Type B pancreatic cell (in vitro differentiated cells): ENCODE results near the gene NLGN1. TPM values are rescaled to one million over a fixed set of nuclear protein-coding genes. Genes with fewer than 3 reads are reported as not detected.

Experiments
- DNase-seq: peaks from one replicate; pipeline ENCODE4 v3.0.0; 2021; ENCODE audit warnings: mixed read lengths; ENCODE audit not compliant: unreplicated experiment; ENCODE audit errors: extremely low spot score
- H3K27ac Mint-ChIP-seq: 2 replicates; pipeline ENCODE4 v1.8.0; 2021; ENCODE audit warnings: mild to moderate bottlenecking, mixed read lengths
- H3K27me3 Mint-ChIP-seq: 2 replicates; pipeline ENCODE4 v1.8.0; 2021; ENCODE audit warnings: mixed read lengths
- H3K36me3 Mint-ChIP-seq: 2 replicates; pipeline ENCODE4 v1.8.0; 2021; ENCODE audit warnings: mixed read lengths
- H3K4me1 Mint-ChIP-seq: one replicate; pipeline ENCODE4 v1.8.0; 2021; ENCODE audit warnings: mixed read lengths; ENCODE audit not compliant: unreplicated experiment
- H3K4me3 Mint-ChIP-seq: 2 replicates; pipeline ENCODE4 v1.8.0; 2021; ENCODE audit warnings: mild to moderate bottlenecking, mixed read lengths
- H3K9me3 Mint-ChIP-seq: 2 replicates; pipeline ENCODE4 v1.8.0; 2021; ENCODE audit warnings: mixed read lengths
- CTCF ChIP-seq: fragments of 200-600 bp; sonication (generic); conservative IDR thresholded peaks from 2 replicates; pipeline ENCODE4 v1.5.0; 2021; ENCODE audit warnings: antibody characterized with exemption, mild to moderate bottlenecking
- total RNA-seq: library from RNA; stranded (reverse); gene quantifications from 2 replicates; pipeline ENCODE4 v1.2.1, GENCODE V29; 2021; ENCODE audit warnings: low replicate concordance

NLGN1 gene
- total RNA-seq, 1 donor from 2014 or later = 12.6 TPM

- Mint-ChIP-seq H3K9me3 (no peaks in the 10 kb centered on the region), H3K27ac (no peak overlapping the region), H3K4me1 (peaks cover 16% of the 10 kb centered on the region), H3K27me3 (peaks cover 40% of the 10 kb centered on the region), H3K4me3 (no peak overlapping the region), H3K36me3 (no peaks in the 10 kb centered on the region)
- TF ChIP-seq CTCF = no peak
- DNase-seq = no peak
These were observed 3.8 kb downstream of the NLGN1 start for GRCh38 chr3:173401369-173401768.

- Mint-ChIP-seq H3K36me3 (no peaks in the 10 kb centered on the region), H3K9me3 (no peaks in the 10 kb centered on the region), H3K27ac (no peak overlapping the region), H3K4me1 (peaks cover 12% of the 10 kb centered on the region), H3K27me3 (peaks cover 30% of the 10 kb centered on the region), H3K4me3 (no peak overlapping the region)
- no peak for TF ChIP-seq CTCF
- no peak for DNase-seq
These were observed 5.1 kb downstream of the NLGN1 start for GRCh38 chr3:173402656-173403055.

- TF ChIP-seq CTCF = no peak
- DNase-seq = no peak
- H3K27ac Mint-ChIP-seq = no peak overlapping the region
- no peaks in the 10 kb centered on the region for H3K9me3 Mint-ChIP-seq
- H3K4me3 Mint-ChIP-seq = no peak overlapping the region
- peaks cover 6% of the 10 kb centered on the region for H3K4me1 Mint-ChIP-seq
- no peaks in the 10 kb centered on the region for H3K36me3 Mint-ChIP-seq
- H3K27me3 Mint-ChIP-seq = peaks cover 22% of the 10 kb centered on the region
These were observed 5.8 kb downstream of the NLGN1 start for GRCh38 chr3:173403376-173403775.

- H3K27me3 Mint-ChIP-seq = peaks cover 17% of the 10 kb centered on the region
- H3K4me3 Mint-ChIP-seq = no peak overlapping the region
- H3K27ac Mint-ChIP-seq = no peak overlapping the region
- H3K36me3 Mint-ChIP-seq = no peaks in the 10 kb centered on the region
- no peak for DNase-seq
- H3K4me1 Mint-ChIP-seq = peaks cover 3% of the 10 kb centered on the region
- no peak for TF ChIP-seq CTCF
- no peaks in the 10 kb centered on the region for H3K9me3 Mint-ChIP-seq
These were observed 6.6 kb downstream of the NLGN1 start for GRCh38 chr3:173404156-173404555.

- H3K9me3 Mint-ChIP-seq = no peaks in the 10 kb centered on the region
- no peak overlapping the region for H3K4me3 Mint-ChIP-seq
- no peaks in the 10 kb centered on the region for H3K27me3 Mint-ChIP-seq
- H3K27ac Mint-ChIP-seq = no peak overlapping the region
- H3K4me1 Mint-ChIP-seq = peaks cover 18% of the 10 kb centered on the region
- TF ChIP-seq CTCF = no peak
- no peak for DNase-seq
- no peaks in the 10 kb centered on the region for H3K36me3 Mint-ChIP-seq
These were observed 12.9 kb downstream of the NLGN1 start for GRCh38 chr3:173410436-173410835.

GRCh38 chr3:173410849-173411248 is 13.3 kb downstream of the NLGN1 start:
- DNase-seq = no peak
- no peaks in the 10 kb centered on the region for H3K9me3 Mint-ChIP-seq
- no peaks in the 10 kb centered on the region for H3K27me3 Mint-ChIP-seq
- peaks cover 18% of the 10 kb centered on the region for H3K4me1 Mint-ChIP-seq
- no peak overlapping the region for H3K27ac Mint-ChIP-seq
- no peak overlapping the region for H3K4me3 Mint-ChIP-seq
- H3K36me3 Mint-ChIP-seq = no peaks in the 10 kb centered on the region
- no peak for TF ChIP-seq CTCF
